Activated naive CD4-positive, alpha-beta T cell (primary cell): Measurements from ENCODE around the gene PELI3.
"Not testable (repeated sequence)": the region's sequence is repeated elsewhere in the genome, so short reads cannot be mapped to it uniquely, and the experiment has no call there.

Experiments
- DNase-seq, 4 experiments: peaks; one replicate each; lab custom pipeline; 2025; lab: John Stamatoyannopoulos, UW

The PELI3 gene

DNA sequence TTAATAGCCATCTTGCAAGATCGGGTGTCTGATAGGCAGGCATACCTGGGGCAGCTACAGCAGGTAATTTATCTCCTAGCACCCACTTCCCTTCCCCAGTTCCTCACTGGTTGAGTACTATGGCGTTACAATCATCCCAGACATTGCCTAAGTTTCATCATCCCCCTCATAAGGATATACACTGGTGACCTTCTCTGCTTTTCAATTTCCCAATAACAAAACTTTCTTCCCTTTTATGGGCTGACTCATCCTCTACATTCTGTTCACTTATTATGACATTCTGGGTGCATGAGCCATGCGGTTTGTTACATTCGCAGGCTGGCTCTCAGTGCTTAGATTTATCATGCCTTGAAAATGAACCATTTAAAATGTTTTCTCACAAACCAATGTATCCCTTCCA is 23.1 kb upstream of the PELI3 start:
- DNase-seq, result no peak

DNA sequence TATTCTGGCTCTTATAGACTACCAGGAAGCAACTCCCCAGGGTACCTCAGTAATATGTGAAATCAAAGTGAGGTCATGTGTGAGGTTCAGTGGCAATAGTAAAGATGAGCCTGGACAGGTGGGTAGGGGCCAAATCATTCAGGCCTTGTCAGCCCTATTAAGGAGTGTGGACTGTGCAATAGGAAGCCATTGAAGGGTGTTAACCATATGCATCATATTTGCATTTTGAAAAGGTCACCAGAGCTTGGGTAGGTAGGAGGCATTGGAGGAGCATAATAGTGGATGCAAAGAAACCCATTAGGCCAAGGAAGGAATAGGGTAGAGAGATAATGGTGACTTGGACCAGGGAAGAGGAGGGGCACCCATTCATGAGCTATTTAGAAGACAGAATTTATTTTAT is 19.7 kb upstream of the PELI3 start:
- no peak for DNase-seq

DNA sequence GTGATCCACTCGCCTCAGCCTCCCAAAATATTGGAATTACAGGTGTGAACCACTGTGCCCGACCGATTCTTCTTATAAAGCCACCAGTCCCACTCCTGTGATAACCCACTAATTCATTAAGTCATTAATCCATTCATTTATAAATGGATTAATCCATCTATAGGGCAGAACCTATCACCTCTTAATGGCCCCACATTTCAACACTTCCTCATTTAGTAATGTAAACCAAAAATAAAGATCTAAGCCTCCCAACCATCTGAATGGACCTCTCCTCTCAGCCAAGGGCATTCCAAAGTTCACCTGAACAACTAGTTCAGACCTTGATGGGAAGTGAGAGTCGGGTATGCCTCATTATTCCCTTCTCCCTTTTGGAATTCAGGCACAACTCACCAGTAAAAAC is 18.2 kb upstream of the PELI3 start:
- DNase-seq, result no peak

DNA sequence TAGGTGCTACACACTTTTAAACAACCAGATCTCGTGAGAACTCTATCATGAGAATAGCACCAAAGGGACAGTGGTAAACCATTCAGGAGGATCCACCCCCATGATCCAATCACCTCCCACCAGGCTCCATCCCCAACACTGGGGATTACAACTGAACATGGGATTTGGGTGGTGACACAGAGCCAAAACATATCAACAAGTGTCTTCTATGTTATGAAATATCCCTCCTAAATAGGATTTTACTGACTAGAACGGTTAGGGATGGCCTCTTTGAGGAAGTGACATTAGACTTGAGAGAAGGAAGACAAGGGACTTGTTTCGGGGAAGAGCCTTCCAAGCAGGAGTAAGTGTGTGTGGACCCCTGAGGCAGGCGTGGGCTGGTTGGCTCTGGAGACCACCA is 16.1 kb upstream of the PELI3 start:
- no peak for DNase-seq

DNA sequence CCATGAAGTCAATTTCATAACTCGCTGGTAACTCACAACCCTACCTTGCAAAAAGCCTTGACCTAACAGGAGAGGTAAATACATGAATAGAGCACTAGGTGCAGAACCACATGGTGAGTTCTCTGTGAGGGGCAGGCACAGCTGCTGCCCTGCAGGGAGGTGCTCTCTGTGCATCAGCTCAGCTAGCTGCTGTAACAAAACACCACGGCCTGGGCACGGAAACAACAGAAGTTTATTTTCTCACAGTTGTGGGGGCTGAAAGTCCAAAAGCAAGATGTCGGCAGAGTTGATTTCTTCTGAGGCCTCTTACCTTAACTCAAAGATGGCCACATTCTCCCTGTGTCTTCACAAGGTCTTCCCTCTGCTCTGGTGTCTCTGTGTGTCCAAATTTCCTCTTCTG is 15.0 kb upstream of the PELI3 start:
- DNase-seq, result no peak

DNA sequence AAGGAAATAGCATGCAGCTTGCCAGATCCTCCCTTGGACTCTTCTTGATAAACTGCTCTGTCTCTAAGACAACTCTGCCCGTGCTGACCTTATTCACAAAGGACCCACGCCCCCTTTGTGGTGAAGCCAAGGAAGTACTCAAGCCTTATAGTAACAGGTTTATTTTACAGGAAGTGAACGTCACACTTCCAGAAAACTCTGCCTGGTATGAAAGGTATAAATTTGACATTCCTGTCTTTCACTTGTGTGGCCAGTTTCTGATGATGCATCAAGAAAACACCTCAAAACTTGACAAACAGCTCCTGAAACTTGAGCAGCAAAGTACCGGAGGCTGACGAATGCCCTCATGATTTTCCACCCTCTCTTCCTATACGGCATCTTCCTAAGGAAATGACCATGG is 12.5 kb upstream of the PELI3 start:
- DNase-seq, result no peak

DNA sequence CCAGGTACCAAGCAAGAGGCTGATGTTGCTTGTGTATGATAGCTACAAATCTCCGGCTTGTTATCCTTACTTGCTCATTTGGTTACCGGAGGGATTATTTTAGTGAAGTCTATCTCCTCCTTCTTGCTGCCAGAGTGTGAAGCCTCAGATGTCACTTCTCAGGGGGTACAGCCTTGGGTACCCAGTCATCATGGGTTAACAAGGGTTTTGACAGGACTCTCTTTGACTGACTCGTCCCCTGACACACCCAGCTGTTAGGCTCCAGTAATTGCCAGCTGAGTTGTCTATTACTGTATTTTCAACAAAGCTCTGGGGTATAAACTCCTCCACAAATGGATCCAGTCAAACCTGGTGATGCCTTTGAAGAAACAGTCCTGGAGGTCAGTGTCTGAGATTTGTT is 11.9 kb upstream of the PELI3 start:
- no peak for DNase-seq

DNA sequence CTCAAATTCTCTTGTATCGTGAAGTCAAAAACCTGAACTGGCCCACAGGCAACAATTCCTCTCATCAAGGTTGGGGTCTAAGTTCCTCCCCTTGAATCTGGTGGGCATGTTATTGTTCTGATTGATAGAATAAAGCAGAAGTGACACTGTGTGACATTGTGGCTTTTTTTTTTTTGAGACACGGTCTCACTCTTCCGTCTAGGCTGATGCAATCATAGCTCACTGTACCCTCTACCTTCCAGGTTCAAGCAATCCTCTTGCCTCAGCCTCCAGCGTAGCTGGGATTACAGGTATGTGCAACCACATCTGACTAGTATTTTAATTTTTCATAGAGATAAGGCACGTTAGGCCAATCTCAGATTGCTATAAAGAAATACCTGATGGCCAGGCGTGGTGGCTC is 8.9 kb upstream of the PELI3 start:
- DNase-seq, result no peak

DNA sequence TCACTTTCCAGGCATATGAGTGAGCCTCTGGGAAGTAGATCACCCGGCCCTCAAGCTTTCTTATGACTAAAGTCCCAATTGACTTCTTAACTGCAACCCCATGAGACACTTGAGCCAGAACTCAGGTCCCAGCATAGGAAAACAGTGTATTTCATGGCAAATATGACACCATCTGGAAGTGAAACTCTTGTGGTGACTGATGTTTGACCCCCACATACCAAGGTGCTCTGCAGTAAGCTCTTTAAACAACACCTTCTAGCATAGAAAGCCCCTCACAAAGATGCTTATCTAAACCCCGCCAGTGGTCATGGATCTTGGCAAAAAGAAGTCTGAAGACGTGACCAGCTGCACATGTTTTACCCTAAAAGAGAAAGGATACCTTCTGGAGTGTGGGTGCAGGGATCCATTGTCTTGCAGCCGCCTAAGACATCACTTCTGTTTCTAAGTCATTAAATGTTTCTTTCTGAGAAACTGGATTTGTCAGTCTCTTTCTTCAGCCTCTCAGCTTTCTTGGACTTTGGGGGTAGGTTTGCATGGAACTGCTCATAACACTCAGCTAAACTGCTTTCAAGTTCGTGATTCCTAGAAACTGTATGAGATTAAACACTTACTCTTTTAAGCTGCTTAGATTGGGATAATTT is 7.4 kb upstream of the PELI3 start:
- DNase-seq, result no peak

DNA sequence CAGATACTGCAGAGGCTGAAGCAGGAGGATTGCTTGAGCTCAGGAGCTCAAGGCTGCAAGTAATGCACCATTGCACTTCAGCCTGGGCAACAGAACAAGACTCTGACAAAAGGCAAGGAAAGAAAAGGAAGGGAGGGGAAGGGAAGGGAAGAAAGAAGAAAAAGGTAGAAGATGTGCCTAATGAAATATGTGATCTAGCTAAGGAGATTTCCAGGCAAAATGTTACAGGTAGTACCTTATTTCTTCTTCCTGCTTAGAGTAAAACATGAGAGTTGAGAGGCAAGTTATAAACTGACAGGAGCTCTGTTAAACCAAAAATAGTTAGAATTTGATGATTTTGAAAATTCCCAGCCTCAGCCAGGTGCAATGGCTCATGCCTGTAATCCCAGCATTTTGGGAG is 4.7 kb upstream of the PELI3 start:
- DNase-seq, result no peak

DNA sequence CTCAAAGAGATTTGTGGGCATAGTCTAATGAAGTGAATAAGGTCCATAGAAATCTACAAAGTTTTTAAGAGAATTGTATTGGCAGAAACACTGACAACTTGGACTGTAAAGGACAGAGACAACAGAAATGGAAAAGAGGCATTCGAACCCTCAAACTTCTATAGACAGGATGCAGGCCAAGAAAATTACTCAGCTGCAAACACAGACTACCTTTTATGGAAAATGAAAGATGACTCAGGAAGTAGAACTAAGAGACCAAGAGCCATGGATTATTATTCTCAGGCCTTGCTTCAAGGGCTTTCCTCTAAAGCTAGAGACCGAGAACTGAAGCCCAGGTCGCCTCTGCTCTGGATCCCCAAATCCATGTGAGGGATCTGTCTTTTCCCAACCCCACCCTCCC is 3.8 kb upstream of the PELI3 start:
- DNase-seq, result no peak

DNA sequence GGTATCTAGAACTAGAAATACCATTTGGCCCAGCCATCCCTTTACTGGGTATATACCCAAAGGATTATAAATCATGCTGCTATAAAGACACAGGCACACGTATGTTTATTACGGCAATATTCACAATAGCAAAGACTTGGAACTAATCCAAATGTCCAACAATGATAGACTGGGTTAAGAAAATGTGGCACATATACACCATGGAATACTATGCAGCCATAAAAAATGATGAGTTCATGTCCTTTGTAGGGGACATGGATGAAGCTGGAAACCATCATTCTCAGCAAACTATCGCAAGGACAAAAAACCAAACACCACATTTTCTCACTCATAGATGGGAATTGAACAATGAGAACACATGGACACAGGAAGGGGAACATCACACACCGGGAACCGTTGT is 2.6 kb upstream of the PELI3 start:
- DNase-seq, result not testable (repeated sequence)

DNA sequence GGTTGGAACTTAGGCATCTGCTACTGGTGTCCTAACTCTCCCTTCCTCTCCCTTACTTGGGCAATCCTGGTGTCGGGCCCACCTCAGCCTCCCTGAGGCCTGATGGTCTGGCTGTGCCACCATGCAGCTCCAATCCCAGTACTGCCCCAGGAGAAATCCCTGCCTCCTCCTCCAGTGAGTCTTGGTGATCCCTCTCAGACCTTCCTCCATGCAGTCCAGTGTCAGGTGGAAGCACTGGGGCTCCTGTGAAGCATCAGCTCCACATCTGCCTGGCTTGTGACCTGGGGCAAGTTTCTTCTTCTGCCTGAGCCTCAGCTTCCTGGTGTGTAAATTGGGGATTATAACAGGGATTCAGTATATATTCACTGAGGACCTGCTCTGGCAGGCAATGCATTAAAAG is 1.8 kb upstream of the PELI3 start:
- DNase-seq, result no peak

DNA sequence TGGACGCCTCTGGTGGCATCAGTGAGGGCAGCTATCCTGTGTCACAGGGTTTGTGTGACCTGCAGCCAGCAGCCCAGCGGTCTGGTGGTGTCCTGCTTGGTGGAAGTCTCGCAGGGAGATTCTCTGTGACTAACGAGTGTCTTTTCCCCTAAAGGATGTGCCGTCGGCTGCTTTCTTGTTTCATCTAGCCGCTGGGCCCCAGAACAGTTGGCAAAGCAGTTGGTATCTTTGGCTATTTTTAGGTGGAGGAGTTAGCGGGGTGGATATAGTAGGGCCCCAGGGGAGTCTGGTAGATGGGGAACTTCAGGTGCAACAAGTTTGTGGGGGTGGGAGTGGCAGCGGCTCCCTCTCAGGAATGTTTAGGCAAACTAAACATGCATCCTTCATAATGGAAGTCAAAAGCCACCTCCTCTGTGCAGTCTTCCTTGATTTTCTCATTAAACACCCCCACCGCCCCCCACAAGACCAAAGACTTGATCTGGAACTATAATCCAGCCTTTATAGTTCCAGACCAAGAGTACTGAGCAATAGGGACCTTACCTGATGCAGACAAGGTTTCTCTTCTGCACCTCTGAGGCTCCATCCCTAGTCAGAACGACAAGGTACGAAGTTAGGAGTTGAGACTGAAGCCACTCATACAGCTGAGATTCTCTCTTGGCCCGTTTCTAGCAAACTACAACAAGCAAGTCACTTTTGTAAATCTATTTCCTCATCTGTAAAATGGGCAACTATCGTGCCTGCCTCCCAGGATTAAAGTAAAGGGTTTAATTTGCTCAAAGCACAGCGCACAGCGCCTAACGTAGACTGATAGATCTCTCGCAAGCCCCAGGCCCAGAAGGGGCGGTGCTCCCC is 1.1 kb upstream of the PELI3 start:
- DNase-seq, result no peak

DNA sequence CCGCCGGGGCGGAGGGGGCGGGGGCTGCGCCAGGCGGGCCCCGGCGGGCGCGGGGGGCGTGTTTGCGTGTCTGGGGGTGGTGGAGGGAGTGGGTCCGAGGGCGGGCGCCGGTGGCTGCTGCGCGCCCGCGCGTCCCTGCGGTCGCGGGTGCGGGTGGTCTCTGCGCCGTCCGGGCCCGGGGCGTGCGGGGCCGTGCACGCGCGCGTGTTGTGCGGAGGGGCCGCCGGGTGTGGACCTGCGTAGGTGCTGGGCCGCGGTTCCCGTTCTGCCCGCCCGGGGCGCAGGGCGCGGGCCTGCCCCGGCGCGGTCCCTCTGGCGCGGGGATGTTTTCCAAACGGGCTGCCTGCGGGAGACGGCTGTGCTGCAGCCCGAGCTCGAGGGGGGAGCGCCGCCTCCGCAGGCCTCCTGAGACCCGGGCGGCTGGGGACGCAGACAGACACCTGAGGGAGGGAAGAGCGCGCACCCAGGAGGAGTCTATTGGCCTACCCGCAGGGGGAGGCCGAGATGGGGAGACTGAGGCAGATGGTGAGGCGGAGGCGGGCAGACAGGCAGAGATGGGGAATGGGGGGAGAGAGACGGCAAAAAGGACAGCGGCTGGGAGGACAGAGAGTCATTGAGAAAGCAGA is 442 bp downstream of the PELI3 start:
- DNase-seq, result peak in 2 of 4 experiments; percentile 27 to 59

DNA sequence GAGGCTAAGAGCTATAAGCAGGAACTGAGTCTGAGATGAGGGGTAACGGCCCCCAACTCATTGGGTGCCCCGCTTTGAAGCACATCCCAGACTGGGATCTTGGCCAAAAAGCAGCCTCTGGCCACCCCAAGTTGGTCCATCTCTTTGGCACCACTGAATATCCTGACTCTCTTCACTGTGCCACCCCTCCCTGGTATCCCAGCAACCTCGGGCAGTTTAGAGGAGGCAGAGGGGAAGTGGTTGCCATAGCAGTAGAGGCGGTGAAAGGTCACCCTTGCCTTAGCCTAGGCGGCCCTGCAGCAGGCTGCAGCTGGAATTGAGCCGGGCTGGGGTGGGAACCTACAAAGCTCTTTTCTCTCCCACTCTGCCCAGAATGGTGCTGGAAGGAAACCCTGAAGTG is 1.1 kb downstream of the PELI3 start:
- DNase-seq, result no peak

DNA sequence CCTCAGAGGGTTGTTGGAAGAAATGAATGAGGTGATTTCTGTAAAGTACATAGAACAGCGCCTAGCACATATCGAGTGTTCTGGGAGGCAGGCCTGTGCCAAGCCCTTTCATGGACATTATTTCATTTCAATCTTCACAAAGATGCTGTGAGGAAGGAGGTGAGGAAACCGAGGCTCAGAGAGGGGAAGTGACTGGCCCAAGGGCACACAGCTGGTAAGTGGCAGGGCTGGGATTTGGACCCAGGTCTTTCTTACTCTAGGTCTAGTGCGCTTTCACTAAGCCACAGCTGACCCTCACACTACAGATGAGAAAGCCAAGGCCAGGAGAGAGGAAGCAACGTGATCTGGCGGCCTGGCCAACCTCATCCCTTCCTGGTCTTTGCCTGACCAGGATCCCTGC is 2.0 kb downstream of the PELI3 start:
- DNase-seq, result no peak

DNA sequence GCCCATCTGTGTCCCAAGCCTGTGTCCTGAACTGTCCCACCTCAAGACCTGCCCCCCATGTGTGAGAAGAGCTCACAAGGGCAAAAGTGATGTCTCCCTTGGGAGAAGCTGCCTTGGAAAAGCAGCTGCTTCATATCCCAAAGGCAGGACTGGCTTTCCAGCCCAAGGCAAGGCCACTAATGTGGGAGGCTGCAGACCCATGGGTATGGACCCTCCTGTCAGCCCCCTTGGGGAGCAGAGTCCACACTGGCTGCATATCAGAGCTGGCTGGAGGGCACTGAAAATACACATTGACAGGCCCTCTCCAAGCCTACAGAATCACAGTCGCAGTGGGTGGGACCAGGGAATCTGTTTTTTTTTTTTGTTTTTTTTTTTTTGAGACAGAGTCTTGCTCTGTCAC is 2.7 kb downstream of the PELI3 start:
- no peak for DNase-seq

DNA sequence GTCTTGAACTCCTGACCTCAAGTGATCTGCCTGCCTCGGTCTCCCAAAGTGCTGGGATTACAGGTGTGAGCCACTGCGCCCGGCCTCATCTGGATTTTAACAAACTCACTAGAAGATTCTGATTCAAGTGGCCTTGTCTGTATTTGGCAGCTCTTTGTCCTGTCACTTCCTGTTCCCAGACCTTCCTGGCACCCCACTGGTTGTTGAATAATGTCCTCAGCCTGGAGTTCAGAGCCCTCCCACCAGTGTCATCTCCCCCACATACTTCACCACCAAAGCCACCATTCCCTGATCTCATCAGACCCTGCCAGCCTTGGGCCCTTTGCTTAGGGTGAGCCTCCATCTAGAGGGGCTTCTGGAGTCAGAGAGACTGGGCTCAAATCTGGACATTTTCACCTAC is 3.3 kb downstream of the PELI3 start:
- DNase-seq, result no peak

DNA sequence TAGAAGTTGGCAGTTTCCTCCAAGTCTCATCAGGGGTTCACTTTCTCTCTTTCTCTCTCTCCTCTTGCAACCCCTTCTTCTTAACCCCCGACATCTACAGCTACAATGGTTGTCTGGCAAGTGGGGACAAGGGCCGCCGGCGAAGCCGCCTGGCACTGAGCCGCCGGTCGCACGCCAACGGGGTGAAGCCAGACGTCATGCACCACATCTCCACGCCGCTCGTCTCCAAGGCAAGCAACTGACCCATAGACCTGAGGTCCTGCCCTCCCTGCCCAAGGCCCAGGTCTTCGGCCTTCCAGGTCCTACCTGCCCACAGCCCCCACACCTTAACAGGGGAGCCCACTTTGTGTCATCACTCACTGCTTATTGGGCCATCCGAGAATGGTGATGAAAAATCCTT is 4.4 kb downstream of the PELI3 start:
- no peak for DNase-seq

DNA sequence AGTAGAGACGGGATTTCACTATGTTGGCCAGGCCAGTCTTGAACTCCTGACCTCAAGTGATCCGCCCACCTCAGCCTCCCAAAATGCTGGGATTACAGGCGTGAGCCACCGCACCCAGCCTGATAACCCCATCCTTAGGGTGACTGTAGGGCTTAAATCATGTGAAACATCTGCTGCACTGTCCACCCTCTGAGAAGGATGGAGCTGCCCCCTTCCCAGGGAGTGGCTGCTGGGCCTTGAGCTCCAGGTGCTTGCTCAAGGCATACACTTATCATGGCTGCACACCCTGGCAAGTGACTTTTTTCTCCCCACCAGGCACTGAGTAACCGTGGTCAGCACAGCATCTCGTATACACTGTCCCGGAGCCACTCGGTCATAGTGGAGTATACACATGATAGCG is 5.3 kb downstream of the PELI3 start:
- no peak for DNase-seq

DNA sequence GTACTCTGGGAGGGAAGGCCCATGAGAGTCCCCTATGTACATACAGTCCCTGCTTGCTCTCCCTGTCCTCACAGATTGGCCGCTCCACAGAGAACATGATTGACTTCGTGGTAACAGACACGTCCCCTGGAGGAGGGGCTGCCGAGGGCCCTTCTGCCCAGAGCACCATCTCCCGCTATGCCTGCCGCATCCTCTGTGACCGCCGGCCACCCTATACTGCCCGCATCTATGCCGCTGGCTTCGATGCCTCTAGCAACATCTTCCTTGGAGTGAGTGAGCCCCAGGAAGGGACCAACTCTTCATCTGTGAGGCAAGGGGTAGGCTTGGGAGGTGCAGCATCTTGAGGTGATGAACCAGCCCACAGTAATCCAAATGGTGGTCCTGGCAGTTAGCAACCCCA is 6.5 kb downstream of the PELI3 start:
- no peak for DNase-seq
